CD8-positive, alpha-beta memory T cell (primary cell): ENCODE data around the gene FZD10. TPM values are rescaled to one million over a fixed set of nuclear protein-coding genes. Genes with fewer than 3 reads are reported as not detected.

Experiments used
- CTCF ChIA-PET: fragments of 350-600 bp; sonication (Branson Sonifier 250); formaldehyde crosslinking; loops from one replicate; lab custom pipeline; 2021; ENCODE audit warnings: antibody characterized with exemption; lab: Charles Lee
- POLR2A ChIA-PET: fragments of 350-600 bp; sonication (Branson Sonifier 250); formaldehyde crosslinking; loops from one replicate; lab custom pipeline; 2021; ENCODE audit warnings: antibody characterized with exemption; lab: Charles Lee
- DNase-seq, 5 donors: peaks; one replicate each; pipeline versions ENCODE4 v3.0.0 to v3.0.0-alpha.2; 2020 to 2022; ENCODE audit warnings: mixed read lengths in 1 of 5
- H3K27ac ChIP-seq: one replicate; pipeline ENCODE4 v1.7.0; 2013; ENCODE audit warnings: low read depth, mild to moderate bottlenecking, low read length, moderate library complexity
- H3K27me3 ChIP-seq: 2 replicates; pipeline ENCODE4 v1.7.0; 2013; ENCODE audit warnings: low read length, mild to moderate bottlenecking; ENCODE audit not compliant: insufficient read depth, poor library complexity, severe bottlenecking
- H3K36me3 ChIP-seq: 2 replicates; pipeline ENCODE4 v1.7.0; 2013; ENCODE audit warnings: mild to moderate bottlenecking, low read length, moderate library complexity; ENCODE audit not compliant: insufficient read depth
- H3K4me1 ChIP-seq: 2 replicates; pipeline ENCODE4 v1.7.0; 2013; ENCODE audit warnings: mild to moderate bottlenecking, low read length, moderate library complexity; ENCODE audit not compliant: insufficient read depth
- H3K4me3 ChIP-seq: 2 replicates; pipeline ENCODE4 v1.7.0; 2013; ENCODE audit warnings: mild to moderate bottlenecking, low read length
- H3K9me3 ChIP-seq: 2 replicates; pipeline ENCODE4 v1.7.0; 2013; ENCODE audit warnings: mild to moderate bottlenecking, low read length
- H3K27ac Mint-ChIP-seq, 8 donors: one replicate each; pipeline ENCODE4 v1.8.0; 2020 to 2021; ENCODE audit warnings: mixed read lengths in 8 of 8, mild to moderate bottlenecking in 6 of 8, inconsistent platforms in 3 of 8, moderate library complexity in 3 of 8
- H3K27me3 Mint-ChIP-seq, 2 donors: one replicate each; pipeline ENCODE4 v1.8.0; 2020 to 2021; ENCODE audit warnings: mixed read lengths in 2 of 2, mild to moderate bottlenecking in 1 of 2, moderate library complexity in 1 of 2
- H3K36me3 Mint-ChIP-seq, 3 donors: one replicate each; pipeline ENCODE4 v1.8.0; 2020 to 2021; ENCODE audit warnings: mixed read lengths in 3 of 3, inconsistent platforms in 1 of 3, mild to moderate bottlenecking in 1 of 3
- H3K4me1 Mint-ChIP-seq, 3 donors: one replicate each; pipeline ENCODE4 v1.8.0; 2020 to 2021; ENCODE audit warnings: mixed read lengths in 3 of 3, inconsistent platforms in 1 of 3, mild to moderate bottlenecking in 1 of 3
- H3K4me3 Mint-ChIP-seq, 7 donors: one replicate each; pipeline ENCODE4 v1.8.0; 2020 to 2021; ENCODE audit warnings: mixed read lengths in 7 of 7, mild to moderate bottlenecking in 6 of 7, moderate library complexity in 4 of 7, inconsistent platforms in 2 of 7
- H3K9me3 Mint-ChIP-seq, 5 donors: one replicate each; pipeline ENCODE4 v1.8.0; 2020 to 2022; ENCODE audit warnings: mixed read lengths in 5 of 5, mild to moderate bottlenecking in 3 of 5, moderate library complexity in 2 of 5, inconsistent platforms in 1 of 5
- polyA plus RNA-seq: library from polyadenylated mRNA; unstranded; fragments of 300-500 nt; fragmentation: Illumina TruSeq; gene quantifications from one replicate; pipeline ENCODE4 v1.2.3, GENCODE V29; 2021
- total RNA-seq, 2 experiments: library from RNA; stranded (reverse); gene quantifications; one replicate each; pipeline ENCODE4 v1.2.3, GENCODE V29; 2021

The FZD10 gene
- total and polyA plus RNA-seq, 3 experiments from 2014 or later: not detected

- CTCF ChIA-PET: no interaction called here
- H3K9me3 ChIP-seq: no peaks in the 10 kb centered on the region
- Mint-ChIP-seq H3K9me3 (peaks cover 1 to 11% (median 7%) of the 10 kb centered on the region in 5 donors), H3K27me3 (peaks cover 0 to 3% of the 10 kb centered on the region in 2 donors), H3K4me1 (no peaks in the 10 kb centered on the region), H3K4me3 (no peak overlapping the region), H3K27ac (no peak overlapping the region), H3K36me3 (peaks cover 0 to 3% (median 0%) of the 10 kb centered on the region in 3 donors)
- H3K4me1 ChIP-seq: no peaks in the 10 kb centered on the region
- H3K36me3 ChIP-seq: no peaks in the 10 kb centered on the region
- H3K27me3 ChIP-seq: no peaks in the 10 kb centered on the region
- POLR2A ChIA-PET: no interaction called here
- H3K27ac ChIP-seq: no peak overlapping the region
- H3K4me3 ChIP-seq: no peak overlapping the region
- no peak for DNase-seq
Observed at GRCh38 chr12:130202201-130202600, 39.9 kb downstream of the FZD10 start.

GRCh38 chr12:130203151-130203550, 40.9 kb downstream of the FZD10 start:
- Mint-ChIP-seq H3K9me3 (peaks cover 3 to 11% (median 10%) of the 10 kb centered on the region in 5 donors), H3K27me3 (peaks cover 0 to 3% of the 10 kb centered on the region in 2 donors), H3K4me3 (no peak overlapping the region), H3K36me3 (peaks cover 0 to 3% (median 0%) of the 10 kb centered on the region in 3 donors), H3K4me1 (no peaks in the 10 kb centered on the region), H3K27ac (no peak overlapping the region)
- Histone ChIP-seq H3K4me1 (no peaks in the 10 kb centered on the region), H3K27ac (no peak overlapping the region), H3K27me3 (no peaks in the 10 kb centered on the region), H3K9me3 (no peaks in the 10 kb centered on the region), H3K36me3 (no peaks in the 10 kb centered on the region), H3K4me3 (no peak overlapping the region)
- DNase-seq: no peak
- CTCF ChIA-PET: no interaction called here
- POLR2A ChIA-PET: no interaction called here

- Histone ChIP-seq H3K36me3 (no peaks in the 10 kb centered on the region), H3K27ac (no peak overlapping the region), H3K9me3 (no peaks in the 10 kb centered on the region), H3K4me3 (no peak overlapping the region), H3K4me1 (no peaks in the 10 kb centered on the region), H3K27me3 (no peaks in the 10 kb centered on the region)
- peaks cover 0 to 3% of the 10 kb centered on the region in 2 donors for H3K27me3 Mint-ChIP-seq
- no peak for DNase-seq
- H3K4me1 Mint-ChIP-seq: no peaks in the 10 kb centered on the region
- no peak overlapping the region for H3K27ac Mint-ChIP-seq
- ChIA-PET POLR2A (no interaction called here), CTCF (no interaction called here)
- H3K9me3 Mint-ChIP-seq: peaks cover 3 to 12% (median 10%) of the 10 kb centered on the region in 5 donors
- no peak overlapping the region for H3K4me3 Mint-ChIP-seq
- no peaks in the 10 kb centered on the region for H3K36me3 Mint-ChIP-seq
Observed at GRCh38 chr12:130204541-130204953, 42.3 kb downstream of the FZD10 start.

- ChIA-PET CTCF (no interaction called here), POLR2A (no interaction called here)
- no peaks in the 10 kb centered on the region for H3K9me3 ChIP-seq
- Mint-ChIP-seq H3K4me3 (no peak overlapping the region), H3K36me3 (no peaks in the 10 kb centered on the region), H3K9me3 (peaks cover 3 to 12% (median 8%) of the 10 kb centered on the region in 5 donors), H3K27me3 (peaks cover 0 to 3% of the 10 kb centered on the region in 2 donors), H3K27ac (no peak overlapping the region), H3K4me1 (no peaks in the 10 kb centered on the region)
- H3K36me3 ChIP-seq: no peaks in the 10 kb centered on the region
- H3K27ac ChIP-seq: no peak overlapping the region
- H3K4me1 ChIP-seq: no peaks in the 10 kb centered on the region
- DNase-seq: no peak
- H3K4me3 ChIP-seq: no peak overlapping the region
- H3K27me3 ChIP-seq: no peaks in the 10 kb centered on the region
Observed at GRCh38 chr12:130205495-130205894, 43.2 kb downstream of the FZD10 start.

GRCh38 chr12:130212384-130212989, 50.2 kb downstream of the FZD10 start:
- H3K4me3 Mint-ChIP-seq: no peak overlapping the region
- H3K27me3 Mint-ChIP-seq: peaks cover 0 to 5% of the 10 kb centered on the region in 2 donors
- H3K27me3 ChIP-seq: no peaks in the 10 kb centered on the region
- POLR2A ChIA-PET: no interaction called here
- H3K4me1 ChIP-seq: no peaks in the 10 kb centered on the region
- no peaks in the 10 kb centered on the region for H3K9me3 ChIP-seq
- H3K27ac Mint-ChIP-seq: no peak overlapping the region
- peaks cover 2 to 17% (median 9%) of the 10 kb centered on the region in 5 donors for H3K9me3 Mint-ChIP-seq
- H3K4me1 Mint-ChIP-seq: no peaks in the 10 kb centered on the region
- H3K36me3 ChIP-seq: no peaks in the 10 kb centered on the region
- H3K36me3 Mint-ChIP-seq: no peaks in the 10 kb centered on the region
- H3K4me3 ChIP-seq: no peak overlapping the region
- H3K27ac ChIP-seq: no peak overlapping the region
- CTCF ChIA-PET: no interaction called here
- no peak for DNase-seq

- no peaks in the 10 kb centered on the region for H3K4me1 Mint-ChIP-seq
- Histone ChIP-seq H3K27me3 (no peaks in the 10 kb centered on the region), H3K4me1 (no peaks in the 10 kb centered on the region), H3K36me3 (no peaks in the 10 kb centered on the region), H3K27ac (no peak overlapping the region), H3K4me3 (no peak overlapping the region), H3K9me3 (no peaks in the 10 kb centered on the region)
- no peak overlapping the region for H3K4me3 Mint-ChIP-seq
- peak overlapping the region in 1 of 8 donors; percentile 13 for H3K27ac Mint-ChIP-seq
- H3K36me3 Mint-ChIP-seq: no peaks in the 10 kb centered on the region
- POLR2A ChIA-PET: no interaction called here
- peaks cover 0 to 5% of the 10 kb centered on the region in 2 donors for H3K27me3 Mint-ChIP-seq
- CTCF ChIA-PET: no interaction called here
- no peak for DNase-seq
- H3K9me3 Mint-ChIP-seq: peaks cover 2 to 13% (median 11%) of the 10 kb centered on the region in 5 donors
Observed at GRCh38 chr12:130213249-130213648, 51.0 kb downstream of the FZD10 start.

GRCh38 chr12:130214686-130215395, 52.6 kb downstream of the FZD10 start:
- no peak for DNase-seq

More at GRCh38 chr12:130214686-130215395, 52.6 kb downstream of the FZD10 start:
- Histone ChIP-seq H3K36me3 (no peaks in the 10 kb centered on the region), H3K27ac (no peak overlapping the region), H3K27me3 (no peaks in the 10 kb centered on the region), H3K4me3 (no peak overlapping the region), H3K4me1 (no peaks in the 10 kb centered on the region), H3K9me3 (no peaks in the 10 kb centered on the region)
- Mint-ChIP-seq H3K9me3 (peaks cover 6 to 20% (median 18%) of the 10 kb centered on the region in 5 donors), H3K27me3 (peaks cover 7% of the 10 kb centered on the region in 2 donors), H3K4me3 (no peak overlapping the region), H3K27ac (no peak overlapping the region), H3K36me3 (no peaks in the 10 kb centered on the region), H3K4me1 (no peaks in the 10 kb centered on the region)
- CTCF ChIA-PET: no interaction called here
- POLR2A ChIA-PET: no interaction called here
